Esophagus squamous epithelium (tissue), 4 donors: ENCODE measurements around the gene CCT7.

Experiments
- CTCF ChIP-seq, 6 experiments: fragments of 450-650 bp in 4 of 6; fragments of 200-600 bp in 2 of 6; sonication (generic) in 2 of 6; IDR thresholded peaks; one replicate each; pipeline ENCODE4 v1.5.1; 2016 to 2019; ENCODE audit warnings: antibody characterized with exemption in 6 of 6, mild to moderate bottlenecking in 4 of 6, moderate library complexity in 4 of 6
- POLR2A ChIP-seq, 4 donors: fragments of 450-650 bp; IDR thresholded peaks; one replicate each; pipeline ENCODE4 v1.6.1; 2017; ENCODE audit warnings: antibody characterized with exemption in 4 of 4, mild to moderate bottlenecking in 4 of 4, moderate library complexity in 3 of 4

GRCh38 chr2:73266061-73266901 lies 32.2 kb downstream of the CCT7 start:
- TF ChIP-seq CTCF (IDR thresholded peaks at IDR 0.05) (no peak), POLR2A (IDR thresholded peaks at IDR 0.05) (no peak)
